Raji (cell line): ENCODE data around the gene LRRC45.
A peak's percentile ranks its signal among the peaks of the same experiment; 100 is the strongest.

Experiments
- POLR2A ChIP-seq: IDR thresholded peaks from 2 replicates; pipeline ENCODE4 v1.6.1; 2011; ENCODE audit warnings: low read depth, low read length, control low read depth; ENCODE audit not compliant: insufficient read depth

Gene LRRC45

DNA sequence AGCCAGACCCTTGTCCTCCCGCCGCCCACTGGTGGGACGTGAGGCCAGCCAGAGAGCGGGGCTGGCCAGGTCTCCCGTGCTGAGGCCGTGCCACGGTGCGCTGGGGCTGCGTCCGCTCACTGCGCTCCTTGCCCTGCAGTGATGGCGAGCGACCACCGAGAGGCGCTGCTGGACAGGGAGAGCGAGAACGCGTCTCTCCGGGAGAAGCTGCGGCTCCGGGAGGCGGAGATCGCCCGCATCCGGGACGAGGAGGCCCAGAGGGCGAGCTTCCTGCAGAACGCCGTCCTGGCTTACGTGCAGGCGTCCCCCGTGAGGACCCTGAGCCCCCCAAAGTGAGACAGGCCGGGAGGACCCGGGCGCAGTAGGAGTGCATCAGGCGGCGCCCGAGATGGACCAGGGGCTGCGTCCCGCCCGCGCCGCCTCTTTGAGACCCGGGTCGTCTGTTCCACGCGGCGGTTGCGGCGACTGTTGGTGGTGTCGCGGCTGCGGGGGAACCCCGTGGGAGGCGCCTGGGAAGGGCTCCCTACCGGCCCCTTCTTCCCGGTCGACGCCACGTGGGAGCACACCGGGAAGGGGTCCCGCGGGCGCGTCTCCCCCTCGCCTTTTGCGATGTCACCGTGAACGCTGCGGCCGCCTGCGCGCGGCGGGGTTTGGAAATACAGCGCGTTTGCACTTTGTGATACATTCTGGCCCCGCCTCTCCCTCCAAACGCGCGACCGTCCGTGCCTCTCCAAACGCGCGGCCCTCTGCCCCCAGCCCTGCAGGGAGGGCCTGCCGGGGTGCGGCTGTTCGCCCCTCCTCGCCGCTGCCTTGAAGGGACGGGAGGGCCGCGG, 7.6 kb downstream of the LRRC45 start:
- TF ChIP-seq POLR2A = no peak

- no peak for TF ChIP-seq POLR2A
Observed at GRCh38 chr17:82031303-82031884, 8.3 kb downstream of the LRRC45 start, which contains the start of gene RAC3. TSS of gene RAC3 (plus strand) at chr17:82031678. CDS start at chr17:82031762, 84 bp downstream.

DNA sequence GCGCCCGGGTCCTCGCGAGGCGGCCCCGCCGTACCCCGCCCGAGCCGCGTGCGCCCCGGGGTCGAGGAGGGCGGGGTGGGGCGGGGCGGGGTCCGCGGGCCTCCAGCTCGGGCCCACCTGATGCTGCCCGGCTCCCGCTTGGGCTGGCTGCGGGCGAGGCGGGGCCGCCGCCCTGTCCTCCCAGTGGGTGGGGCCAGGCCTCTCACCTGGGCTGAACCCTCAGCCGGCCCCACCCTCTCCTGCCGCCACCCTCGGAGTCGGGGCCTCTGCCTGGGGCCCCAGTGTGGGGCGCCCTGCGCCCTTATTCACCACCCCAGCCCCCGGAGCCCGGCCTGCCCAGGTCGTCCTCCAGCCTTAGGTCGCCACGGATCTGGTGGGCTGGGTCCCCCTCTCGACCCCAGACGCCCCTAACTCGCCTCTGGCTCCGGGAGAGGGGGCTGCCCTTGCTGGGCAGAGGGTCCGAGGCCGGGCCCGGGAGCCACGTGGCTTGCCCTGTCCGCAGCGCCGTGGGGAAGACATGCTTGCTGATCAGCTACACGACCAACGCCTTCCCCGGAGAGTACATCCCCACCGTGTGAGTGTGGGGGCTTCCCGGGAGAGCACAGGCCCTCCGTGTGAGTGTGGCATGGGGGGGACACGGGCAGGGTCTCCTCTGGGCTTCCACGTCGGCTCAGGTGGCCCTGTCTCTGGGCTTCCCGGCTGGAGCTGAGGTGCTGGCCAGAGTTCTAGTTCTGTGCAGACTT, 9.0 kb downstream of the LRRC45 start:
- no peak for TF ChIP-seq POLR2A

GRCh38 chr17:82033359-82034085, 10.4 kb downstream of the LRRC45 start:
- TF ChIP-seq POLR2A = no peak

- no peak for TF ChIP-seq POLR2A
Observed at GRCh38 chr17:82034371-82035011, 11.4 kb downstream of the LRRC45 start.

DNA sequence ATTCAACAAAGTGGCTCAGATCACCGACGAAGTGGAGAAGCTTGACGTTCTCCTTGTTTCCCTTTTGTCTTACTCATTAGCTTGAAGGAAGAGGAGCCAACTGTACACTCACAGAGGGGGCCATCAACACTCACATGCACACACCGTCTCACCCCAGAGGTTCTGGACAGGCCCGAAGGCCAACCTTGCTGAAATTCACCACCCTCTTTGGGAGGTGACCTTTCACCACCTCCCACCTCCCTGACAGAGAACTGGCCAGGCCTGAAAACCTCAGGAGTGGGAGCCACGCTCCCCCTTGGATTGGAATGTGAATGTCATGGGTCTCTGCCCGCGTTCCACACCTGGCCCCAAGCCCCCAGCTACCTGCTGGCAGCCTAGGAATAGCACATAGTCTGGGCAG, 12.4 kb downstream of the LRRC45 start:
- no peak for TF ChIP-seq POLR2A

GRCh38 chr17:82035956-82036633, 13.0 kb downstream of the LRRC45 start:
- TF ChIP-seq POLR2A = 0 out of 2 replicates have a peak, but pooled peaks have one; percentile 15

DNA sequence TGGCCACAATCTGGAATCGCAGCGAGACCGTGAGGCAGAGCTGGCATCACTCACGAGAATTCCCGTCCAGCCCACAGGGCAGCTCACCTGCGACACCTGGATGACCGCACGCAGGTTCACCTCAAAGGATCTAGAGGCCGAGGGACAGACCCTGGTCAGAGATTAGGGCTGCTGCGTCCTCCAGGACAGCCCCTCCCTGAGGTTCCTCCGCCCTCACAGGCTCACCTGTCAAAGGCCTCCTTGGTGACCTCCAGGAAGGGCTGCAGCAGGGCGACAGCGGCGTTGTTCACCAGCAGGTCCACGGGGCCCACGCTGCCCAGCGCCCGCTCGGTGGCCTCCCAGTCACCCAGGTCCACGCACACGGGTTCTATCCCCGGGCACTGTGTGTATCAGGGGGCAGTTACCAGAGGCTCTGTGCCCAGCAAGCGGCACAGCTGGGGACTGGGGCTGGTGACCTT, 13.6 kb downstream of the LRRC45 start:
- no peak for TF ChIP-seq POLR2A

- TF ChIP-seq POLR2A = peak; percentile 97
Observed at GRCh38 chr17:82037092-82037888, 14.2 kb downstream of the LRRC45 start, which contains the start of gene DCXR. TSS of gene DCXR (minus strand) at chr17:82037697. CDS start at chr17:82037682, 15 bp downstream.

DNA sequence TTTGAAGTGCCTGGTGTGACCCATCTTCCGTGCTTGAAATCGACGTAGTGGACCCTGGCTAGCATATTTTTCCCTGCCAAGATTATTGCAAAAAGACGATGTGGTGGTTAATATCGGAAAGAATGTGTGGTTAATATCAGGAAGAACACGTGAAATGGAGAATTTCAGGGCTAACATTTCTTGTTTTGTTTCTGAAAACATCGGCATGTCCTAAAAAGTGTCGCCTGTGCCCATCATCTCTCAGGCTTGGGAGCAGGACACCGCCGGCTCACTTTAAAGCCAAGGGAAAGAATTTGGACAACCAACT, 14.7 kb downstream of the LRRC45 start:
- no peak for TF ChIP-seq POLR2A

GRCh38 chr17:82039695-82040299, 16.7 kb downstream of the LRRC45 start:
- TF ChIP-seq POLR2A = no peak

GRCh38 chr17:82041144-82041814, 18.2 kb downstream of the LRRC45 start:
- no peak for TF ChIP-seq POLR2A
